Kidney capillary endothelial cell (primary cell): ENCODE measurements around the gene TRMT44.

ENCODE experiments used
- DNase-seq: peaks from one replicate; pipeline ENCODE4 v3.0.0-alpha.2; 2018; ENCODE audit warnings: low spot score

The TRMT44 gene

DNA sequence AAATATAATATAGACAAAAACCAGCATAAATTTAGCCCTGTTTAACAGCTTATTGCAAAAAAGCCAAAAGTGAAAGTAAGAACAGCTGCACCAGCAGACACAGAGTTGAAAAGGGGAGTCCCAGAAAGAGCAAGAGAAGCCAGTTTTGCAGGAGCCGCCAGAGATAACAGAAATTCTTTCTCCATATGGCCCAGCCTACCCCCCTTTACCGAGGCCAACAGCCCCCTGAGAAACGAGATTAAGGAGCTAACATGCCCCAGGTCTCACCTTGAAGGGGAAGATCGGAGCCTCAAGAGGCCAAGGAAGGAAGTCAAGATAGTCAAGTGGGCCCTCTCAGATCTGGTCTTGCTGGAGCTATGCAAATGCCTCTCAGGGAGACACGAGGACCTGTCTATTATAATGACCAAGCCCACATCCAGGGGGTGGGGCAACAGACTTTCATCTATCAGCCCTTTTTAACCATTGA lies 4.9 kb upstream of the TRMT44 start:
- DNase-seq, result no peak

DNA sequence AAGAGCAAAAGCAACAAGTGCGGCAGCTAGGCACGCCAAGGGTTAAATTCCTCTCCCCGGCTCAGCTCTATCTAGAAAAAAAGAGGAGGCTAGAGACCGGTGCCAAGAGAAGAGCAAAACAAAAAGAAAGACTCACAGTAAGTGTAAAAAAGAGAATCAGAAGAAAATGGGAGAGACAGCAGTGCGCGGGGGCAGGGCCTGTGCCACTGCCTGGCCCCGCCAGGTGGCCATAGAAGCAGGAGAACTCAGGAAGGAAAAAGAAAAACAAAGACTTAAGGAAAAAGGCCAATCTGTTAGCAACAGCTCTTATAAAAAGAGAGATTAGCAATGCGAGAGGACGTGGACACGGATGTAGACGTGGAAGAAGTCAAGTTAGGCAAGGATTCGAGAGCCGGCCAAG lies 3.3 kb upstream of the TRMT44 start:
- DNase-seq, result no peak

DNA sequence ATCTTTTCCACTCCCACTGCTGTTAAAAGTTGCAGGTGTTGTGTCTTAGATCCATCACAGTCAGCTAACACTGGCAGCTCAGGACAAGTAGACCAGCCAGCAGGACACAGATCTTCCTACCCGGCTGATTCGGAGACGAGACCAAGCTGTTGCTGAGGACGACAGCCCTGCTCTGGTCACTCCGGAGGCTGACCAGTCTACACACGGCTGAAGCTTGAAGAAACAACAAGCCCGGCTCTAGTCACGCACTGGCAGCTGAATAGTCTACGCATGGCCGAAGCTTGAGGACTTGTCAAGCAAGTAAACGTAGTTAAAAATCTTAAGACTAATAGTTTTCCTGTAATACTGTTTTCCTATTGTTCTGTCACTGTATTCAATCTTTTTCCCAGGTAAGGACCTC lies 1.8 kb upstream of the TRMT44 start:
- no peak for DNase-seq

DNA sequence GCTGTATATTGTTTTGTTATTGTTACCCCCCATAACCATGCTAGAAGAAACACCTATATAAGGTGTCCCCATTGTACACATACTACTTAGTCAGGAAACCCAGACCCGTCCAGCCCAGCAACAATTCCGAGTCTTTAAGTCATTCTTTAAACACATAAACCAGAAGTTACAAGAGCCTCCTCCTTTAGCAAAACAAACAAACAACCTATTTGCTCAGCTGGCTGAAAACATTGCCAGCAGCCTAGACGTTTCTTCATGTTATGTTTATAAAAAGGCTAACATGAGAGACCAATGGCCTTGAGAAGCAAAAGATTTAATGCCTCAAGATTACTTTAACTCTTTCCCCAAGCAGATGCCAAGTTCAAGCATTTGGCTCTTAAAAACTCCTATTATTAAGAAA lies 1.4 kb upstream of the TRMT44 start:
- no peak for DNase-seq

DNA sequence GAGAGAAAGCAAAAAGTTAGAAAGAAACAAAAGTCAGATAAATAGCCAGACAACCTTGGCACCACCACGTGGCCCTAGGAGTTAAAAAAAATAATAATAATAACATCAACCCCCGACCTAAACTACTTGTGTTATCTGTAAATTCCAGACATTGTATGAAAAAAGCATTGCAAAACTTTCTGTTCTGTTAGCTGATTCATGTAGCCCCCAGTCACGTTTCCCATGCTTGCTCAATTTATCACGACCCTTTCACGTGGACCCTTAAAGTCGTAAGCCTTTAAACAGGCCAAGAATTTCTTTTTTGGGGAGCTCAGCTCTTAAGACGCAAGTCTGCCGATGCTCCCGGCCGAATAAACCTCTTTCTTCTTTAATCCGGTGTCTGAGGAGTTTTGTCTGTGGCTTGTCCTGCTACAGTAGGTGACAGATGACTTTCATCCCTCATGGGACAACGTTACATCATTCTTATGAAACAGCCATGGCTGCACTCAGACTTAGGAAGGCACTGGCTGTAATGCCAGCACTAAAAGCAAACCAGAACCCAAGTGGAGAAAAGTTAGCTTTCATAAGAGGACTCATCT lies 574 bp upstream of the TRMT44 start:
- peak; percentile 54 for DNase-seq

DNA sequence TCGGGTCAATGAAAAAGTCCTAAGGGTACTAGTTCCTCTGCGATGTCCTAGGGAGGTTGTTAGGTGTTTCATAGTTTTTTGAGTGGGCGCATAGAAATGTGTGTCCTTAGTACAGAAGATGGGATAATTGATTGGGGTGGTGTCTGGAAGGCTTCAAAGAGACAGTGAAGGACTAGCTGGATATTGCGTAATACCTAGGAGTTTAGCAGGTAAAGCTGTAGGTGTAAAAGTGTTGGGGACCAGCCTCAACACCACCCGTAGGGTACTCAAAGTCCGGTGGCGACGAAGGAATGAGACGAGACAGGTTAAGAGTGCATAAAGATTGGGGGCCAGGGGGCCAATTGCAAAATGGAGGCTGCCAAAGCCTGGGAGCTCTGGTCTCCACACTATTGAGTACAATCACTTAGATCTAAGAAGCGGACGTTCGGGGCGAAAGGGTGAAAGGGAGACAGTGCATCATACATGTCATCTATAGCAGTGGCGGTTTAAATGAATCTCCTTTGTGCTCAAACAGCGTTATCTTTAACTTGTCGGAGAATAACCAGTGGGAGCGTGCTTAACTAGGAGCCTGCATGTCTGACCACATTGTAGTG lies 1.0 kb downstream of the TRMT44 start:
- DNase-seq, result no peak

DNA sequence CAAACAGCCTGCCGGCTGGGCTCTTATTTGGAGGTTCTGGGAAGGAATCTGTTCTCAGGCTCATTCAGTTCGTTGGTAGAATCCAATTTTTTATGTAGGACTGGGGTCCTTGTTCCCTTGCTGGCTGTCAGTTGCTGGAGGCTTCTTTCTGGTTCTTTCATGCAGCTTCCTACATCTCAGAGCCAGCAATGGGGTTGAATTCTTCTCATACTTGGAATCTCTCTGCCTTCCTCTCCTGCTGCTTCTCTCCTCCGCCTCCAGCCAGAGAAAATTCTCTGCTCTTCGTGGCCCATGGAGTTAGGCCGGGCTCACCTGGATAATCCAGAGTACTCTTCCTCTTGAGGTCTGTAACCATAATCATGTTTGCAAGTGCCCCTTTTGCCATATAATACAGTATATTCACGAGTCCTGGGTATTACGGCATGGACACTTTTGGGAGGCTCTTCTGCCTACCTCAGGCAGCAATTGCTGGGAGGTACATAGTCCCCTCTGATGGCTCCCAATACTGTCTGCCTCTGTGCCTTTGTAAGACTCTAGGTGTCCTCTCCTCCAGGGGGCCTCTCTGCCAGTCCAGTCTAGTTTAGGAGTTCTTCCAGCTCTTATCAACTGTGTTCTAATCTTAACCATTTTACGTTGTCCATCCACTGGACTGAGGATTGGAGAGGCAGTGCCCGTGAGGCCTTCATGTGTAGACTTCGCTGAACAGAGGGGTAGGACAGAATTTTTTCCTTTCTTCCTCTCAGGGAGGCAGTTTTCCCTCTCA lies 2.2 kb downstream of the TRMT44 start:
- DNase-seq, result no peak

DNA sequence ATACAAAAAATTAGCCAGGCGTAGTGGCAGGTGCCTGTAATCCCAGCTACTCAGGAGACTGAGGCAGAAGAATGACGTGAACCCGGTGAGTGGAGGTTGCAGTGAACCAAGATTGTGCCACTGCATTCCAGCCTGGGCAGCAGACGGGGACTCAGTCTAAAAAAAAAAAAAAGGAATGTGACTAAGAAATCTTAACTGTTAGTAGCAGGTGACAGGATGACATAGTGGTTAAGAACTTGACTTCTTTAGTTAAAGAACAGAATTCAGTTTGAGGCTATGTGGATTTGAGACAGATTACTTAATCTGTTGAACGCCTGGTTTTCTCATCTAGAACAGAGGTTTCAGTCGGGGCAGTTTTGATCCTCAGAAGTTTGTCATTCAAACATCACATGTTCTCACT lies 3.2 kb downstream of the TRMT44 start:
- DNase-seq, result no peak

DNA sequence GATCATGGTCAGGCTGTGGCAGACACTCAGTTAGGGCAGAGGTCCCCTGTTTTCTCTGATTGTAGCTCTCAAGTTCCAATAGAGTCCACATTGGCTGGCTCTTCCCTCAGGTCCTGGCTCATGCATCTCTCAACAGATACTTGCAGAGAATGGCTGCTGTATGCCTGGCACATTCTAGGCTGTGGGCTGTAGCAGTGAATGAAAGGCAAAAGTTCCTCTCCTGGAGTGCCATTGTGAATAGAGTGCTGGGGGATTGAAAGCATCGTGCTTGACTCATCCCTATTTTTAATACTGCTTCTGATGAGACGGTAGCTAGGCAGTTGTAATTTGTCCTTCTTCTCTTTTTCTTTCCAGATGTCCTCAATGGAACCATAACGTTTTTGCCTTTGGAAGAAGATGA lies 5.5 kb downstream of the TRMT44 start:
- no peak for DNase-seq

DNA sequence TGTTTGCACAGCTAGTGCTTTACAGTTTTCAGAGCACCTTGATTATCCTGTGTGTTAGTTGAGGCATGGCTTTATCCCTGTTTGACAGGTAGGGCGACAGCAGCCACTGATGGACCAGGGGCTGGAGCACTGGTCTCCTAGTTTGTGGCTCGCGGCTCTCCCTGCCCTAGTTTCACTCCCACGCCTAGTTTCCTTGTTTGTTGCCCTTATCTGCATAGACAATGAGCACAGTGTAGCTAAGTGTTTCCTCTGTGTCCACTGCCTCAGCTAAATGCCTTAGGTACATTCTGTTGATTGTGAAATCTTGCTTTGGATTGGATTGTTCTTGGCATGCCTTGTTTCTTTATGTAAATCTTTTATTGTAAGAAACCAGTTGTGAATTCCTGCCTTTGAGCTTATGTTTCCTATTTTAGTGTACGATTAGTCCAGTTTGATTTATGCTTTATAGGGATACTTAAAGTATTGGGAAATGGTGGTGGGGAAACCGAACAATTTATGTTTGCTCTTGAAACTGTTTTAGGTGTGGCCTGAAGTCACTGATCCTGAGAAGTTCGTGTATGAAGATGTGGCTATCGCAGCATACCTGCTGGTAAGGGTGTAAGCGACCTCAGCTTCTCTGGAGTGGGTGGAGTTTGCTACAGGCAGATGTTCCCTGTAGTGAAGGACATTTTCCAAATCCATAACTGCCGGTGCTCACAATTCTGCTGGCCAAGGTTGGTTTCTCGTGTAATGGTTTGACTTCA lies 11.0 kb downstream of the TRMT44 start:
- no peak for DNase-seq

DNA sequence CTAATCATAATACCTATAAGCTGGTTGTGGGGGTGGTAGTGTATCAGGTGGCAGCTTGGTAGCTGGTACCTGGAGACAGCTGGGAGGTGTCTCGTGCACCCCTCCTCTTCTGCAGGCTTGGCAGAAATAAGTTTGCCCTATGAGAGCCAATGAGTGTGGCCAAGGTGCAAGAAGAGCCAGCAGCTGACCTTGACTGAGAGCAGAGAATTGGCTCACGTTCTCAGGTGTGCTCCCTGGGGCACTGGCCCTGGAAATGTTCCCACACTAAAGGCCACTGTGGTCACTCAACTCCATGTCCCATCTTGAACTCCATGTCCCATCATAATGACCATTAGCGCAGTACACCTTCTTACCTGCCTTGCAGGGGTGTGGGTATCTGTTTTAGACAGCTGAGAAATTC lies 13.4 kb downstream of the TRMT44 start:
- no peak for DNase-seq

DNA sequence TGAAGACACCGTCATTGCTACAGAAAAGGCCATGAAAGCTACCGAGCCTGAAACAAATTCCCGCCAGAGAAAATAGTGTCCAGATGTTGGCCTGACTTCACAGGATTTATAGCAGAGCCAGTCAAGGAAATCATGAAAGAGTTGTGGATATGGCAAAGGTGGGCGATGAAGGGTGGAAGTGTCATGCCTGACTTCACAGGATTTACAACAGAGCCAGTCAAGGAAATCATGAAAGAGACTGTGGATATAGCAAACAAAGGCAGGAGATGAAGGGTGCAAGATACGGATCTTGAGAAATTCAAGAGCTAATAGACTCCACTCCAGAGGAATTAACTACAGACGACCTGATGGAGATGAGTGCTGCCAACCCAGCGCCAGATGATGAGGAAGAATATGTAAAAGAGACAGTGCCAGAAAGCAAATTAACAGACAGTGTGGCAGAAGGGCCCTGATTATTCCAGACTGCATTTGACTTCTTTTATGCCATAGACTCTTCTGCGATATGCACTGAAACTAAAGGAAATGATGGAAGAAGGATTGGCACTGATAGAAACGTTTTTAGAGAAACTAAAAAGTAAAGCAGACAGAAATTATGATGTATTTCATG lies 17.2 kb downstream of the TRMT44 start:
- no peak for DNase-seq

DNA sequence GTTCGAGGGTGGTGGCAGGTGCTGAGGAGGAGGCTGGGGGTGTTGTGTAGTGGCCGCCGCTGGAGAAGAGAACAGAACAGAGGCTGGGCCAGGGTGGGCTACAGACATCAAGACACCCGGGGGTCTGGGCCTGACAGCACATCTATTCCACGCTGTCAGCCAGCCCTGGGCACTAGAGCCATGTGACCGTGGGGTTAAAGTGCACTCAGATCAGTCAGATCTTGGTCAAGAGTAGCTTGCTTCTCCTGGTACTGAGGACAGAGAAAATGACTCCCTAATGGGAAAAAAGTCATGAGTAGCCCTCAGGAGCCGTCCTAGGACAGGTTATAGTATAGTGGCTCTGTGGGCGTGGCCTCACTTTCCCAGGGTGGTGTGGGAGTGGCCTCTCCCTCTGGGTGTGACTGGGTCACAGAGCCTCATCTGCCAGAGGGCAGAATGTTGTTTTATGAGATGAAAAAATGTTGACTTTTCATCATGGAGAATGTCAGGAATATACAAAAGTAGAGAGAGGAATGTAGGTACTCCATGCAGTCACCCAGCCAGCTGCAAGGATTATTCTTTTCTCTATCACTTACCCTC lies 19.4 kb downstream of the TRMT44 start:
- no peak for DNase-seq

DNA sequence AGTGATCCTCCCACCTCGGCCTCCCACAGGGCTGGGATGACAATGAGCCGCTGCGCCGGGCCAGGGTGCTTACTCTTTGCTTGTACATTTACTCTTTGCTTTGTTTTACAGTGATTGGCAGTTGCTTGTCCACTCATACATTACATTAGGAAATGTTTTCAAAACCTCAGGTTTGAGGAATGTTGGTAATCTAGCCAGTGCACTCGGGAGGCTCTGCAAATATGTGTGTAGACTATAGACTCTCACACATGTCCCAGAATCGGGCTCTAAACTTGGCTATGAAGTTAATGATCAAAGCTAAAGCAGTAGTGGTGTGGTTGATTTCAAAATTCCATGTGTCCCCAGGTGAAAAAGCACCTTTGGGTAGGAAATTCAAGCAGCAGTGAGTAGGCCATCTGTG lies 20.5 kb downstream of the TRMT44 start:
- DNase-seq, result no peak

DNA sequence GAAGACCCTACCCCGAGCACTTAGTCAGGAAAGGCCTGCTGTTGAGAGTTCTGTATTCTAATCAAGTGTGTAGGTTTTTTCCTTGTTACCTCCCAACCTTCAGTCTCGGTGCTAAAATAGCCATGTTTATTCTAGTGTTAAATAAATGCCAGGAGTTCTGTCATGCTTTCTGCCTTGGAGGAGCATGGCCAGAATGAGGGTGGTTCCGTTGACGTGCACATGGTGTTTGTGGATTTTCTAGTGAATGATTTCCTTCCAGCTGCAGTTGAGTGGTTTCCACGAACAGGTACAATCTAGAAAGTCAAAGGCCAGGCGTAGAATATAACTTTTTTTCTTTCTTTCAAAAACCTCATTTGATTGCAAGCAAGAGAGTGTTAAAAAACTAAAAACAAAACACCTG lies 21.0 kb downstream of the TRMT44 start:
- no peak for DNase-seq

DNA sequence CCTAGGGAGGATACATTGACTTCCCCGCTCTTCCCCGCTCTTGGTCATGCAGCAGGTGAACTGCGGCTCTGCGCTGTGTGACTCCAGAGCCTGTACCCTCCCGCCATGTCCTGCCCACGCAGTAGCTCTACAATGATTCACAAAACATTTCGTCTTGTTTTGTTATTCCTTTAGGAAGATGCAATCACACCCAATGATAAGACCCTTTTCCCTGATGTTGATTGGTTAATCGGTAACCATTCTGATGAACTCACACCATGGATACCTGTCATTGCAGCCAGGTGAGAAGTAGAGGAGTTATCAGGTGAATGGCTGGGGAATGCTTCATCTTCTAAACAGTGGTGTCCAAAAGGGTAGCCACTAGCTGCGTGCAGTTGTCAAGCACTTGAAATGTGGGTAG lies 23.2 kb downstream of the TRMT44 start:
- no peak for DNase-seq

DNA sequence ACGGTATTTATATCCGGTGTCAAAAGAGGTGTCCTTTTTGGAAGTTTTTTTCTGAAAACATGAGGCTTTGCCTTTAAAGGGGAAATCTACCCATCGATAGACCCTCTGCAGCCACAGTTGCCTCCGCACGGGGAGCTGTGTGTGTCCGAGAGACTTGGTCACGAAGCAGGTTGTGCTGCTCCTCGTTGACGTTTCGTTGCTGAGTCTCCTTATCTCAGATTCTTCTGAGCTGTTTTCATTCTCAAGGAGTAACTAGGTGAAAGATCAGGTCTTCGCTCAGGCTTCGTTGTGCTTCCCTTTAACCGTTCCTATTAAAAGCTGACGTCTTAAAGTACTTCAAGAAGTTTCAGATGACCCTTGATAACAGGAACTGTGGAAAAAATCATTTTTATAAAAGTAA lies 23.8 kb downstream of the TRMT44 start:
- DNase-seq, result no peak

DNA sequence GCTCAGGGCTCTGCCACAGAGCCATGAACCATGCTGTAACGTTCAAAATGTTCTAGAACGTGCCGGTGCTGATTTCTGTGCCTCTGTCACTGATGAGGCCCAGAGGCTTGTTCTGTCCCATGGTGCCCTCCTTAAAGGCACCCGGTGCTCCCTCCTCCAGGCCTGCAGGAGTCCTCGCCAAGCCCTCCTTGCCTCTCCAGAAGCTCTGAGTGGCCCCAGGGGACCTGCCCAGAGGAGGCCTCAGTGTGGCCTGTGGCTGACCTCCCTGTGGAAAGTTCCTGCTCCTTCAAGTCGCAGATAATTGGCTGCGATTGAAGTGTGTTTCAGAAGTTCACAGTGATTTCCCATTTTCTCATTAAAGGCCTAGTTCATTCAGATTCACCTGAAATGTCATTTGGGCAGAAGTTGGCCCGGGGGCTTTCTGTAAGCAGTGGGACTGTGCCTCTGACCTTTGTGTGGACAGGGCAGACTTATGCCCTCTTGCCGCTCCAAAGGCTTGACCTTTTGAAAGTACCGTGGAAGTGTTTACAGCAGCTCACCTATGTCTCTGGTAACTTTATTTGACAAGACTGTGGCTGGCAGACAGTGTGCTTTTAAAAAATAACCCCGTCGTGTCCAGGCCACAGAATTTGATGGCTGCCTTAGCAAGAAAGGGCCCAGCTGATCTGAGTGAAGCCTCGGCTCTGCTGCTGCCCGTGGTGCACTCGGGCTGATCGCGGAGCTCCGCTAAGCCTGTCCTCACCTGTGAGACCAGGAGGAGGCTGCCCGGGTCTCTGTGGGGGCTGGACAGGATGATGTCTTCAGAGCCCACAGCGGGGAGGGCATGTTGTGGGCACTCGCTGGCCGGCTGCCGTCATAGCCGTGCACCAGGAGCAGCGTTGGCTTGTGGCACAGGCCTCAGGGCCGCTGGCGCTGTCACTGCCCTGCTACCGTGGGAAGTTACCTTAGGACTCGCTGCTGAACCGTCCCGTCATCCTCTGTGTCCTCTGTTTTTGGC lies 25.3 kb downstream of the TRMT44 start:
- no peak for DNase-seq

DNA sequence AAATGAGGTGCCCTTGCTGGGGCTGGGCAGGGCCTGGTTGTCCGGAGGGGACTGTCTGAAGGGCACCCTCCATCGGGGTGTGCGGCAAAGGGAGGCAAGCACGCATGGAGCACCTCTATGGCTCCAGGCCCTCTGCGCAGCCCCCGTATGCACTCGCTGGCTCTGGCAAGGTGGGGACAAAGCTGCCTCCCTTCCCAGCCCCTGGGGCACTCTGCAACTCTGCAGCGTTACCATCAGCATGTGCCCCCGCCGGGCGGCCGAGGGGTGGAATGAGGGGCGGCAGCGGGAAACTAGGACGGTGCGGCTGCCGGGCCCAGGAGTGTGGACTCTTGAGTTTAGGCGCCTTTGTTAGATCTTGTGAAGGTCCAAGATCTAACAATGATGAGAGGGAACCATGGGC lies 26.4 kb downstream of the TRMT44 start:
- no peak for DNase-seq

DNA sequence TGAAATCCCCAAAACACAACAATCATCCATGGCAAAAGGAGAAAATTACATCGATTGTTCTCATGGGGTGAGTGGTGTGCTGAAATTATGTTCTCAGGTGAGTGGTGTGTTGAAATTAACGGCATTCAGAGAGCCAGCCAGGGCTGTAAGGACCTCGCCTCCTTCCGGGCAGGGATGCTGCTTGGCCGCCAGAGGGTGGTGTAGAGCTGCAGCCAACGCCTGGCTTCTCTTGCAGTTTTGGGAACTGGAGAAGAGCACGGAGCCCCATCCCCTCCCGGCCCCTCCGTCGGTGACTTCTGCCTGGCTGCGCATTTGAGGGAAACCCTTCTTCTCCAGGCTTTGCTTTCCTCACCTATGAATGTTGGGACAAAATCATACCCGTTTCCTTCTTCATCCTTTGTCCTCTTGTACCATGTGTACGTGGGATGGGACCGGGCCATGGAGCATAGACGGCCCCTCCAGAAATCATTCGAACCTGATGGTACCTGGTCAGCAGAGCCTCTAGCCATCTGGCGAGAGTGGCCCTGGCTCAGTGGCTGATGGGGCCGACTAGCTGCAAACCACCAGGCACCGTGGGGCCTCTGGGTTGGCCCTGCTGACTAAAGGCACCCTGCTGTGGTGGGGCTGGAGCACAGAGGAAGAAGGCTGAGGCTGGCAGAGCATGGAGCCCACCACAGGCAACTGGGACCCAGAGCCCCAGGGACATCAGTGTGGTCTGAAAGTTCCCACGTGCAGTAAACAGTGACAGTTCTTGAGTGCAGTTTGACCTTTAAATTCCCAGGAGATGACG lies 28.4 kb downstream of the TRMT44 start:
- DNase-seq, result peak; percentile 41
